Uterus (tissue), 4 donors: Measurements from ENCODE around the gene JUNB. TPM values are rescaled to one million over a fixed set of nuclear protein-coding genes. Genes with fewer than 3 reads are reported as not detected.
"Not testable (repeated sequence)": the region's sequence is repeated elsewhere in the genome, so short reads cannot be mapped to it uniquely, and the experiment has no call there.

Source experiments
- DNase-seq, 2 donors: peaks; one replicate each; pipeline ENCODE4 v3.0.0-alpha.2; 2019 to 2020
- H3K27ac ChIP-seq, 2 donors: fragments of 200-600 bp; sonication (generic); 1 replicate in 1 of 2; 2 replicates in 1 of 2; pipeline ENCODE4 v1.5.1; 2016 to 2018
- H3K27me3 ChIP-seq, 2 donors: fragments of 200-600 bp; sonication (generic); one replicate each; pipeline ENCODE4 v1.5.1; 2018 to 2019; ENCODE audit warnings: control low read depth in 1 of 2
- H3K36me3 ChIP-seq, 2 donors: fragments of 200-600 bp; sonication (generic); one replicate each; pipeline ENCODE4 v1.5.1; 2019; ENCODE audit warnings: control low read depth in 1 of 2
- H3K4me1 ChIP-seq, 2 donors: fragments of 200-600 bp; sonication (generic); one replicate each; pipeline ENCODE4 v1.5.1; 2018 to 2019; ENCODE audit warnings: control low read depth in 1 of 2
- H3K4me3 ChIP-seq, 2 donors: fragments of 200-600 bp; sonication (generic); 1 replicate in 1 of 2; 2 replicates in 1 of 2; pipeline ENCODE4 v1.5.1; 2018 to 2019; ENCODE audit warnings: mild to moderate bottlenecking in 1 of 2
- H3K9me3 ChIP-seq, 2 donors: fragments of 200-600 bp; sonication (generic); one replicate each; pipeline ENCODE4 v1.5.1; 2019; ENCODE audit warnings: control low read depth in 1 of 2
- CTCF ChIP-seq, 4 experiments: fragments of 200-600 bp in 2 of 4; fragments of 450-650 bp in 2 of 4; sonication (generic) in 2 of 4; IDR thresholded peaks; one replicate each; pipeline ENCODE4 v1.5.1; 2016 to 2019; ENCODE audit warnings: antibody characterized with exemption in 4 of 4, mild to moderate bottlenecking in 2 of 4, moderate library complexity in 1 of 4
- POLR2A ChIP-seq, 2 donors: fragments of 450-650 bp; IDR thresholded peaks; one replicate each; pipeline ENCODE4 v1.6.1; 2016; ENCODE audit warnings: antibody characterized with exemption in 2 of 2, mild to moderate bottlenecking in 1 of 2, moderate library complexity in 1 of 2
- intact Hi-C: fragments of 100-400 bp; cut with DNase I; formaldehyde crosslinking; loops from one replicate; pipeline ENCODE4 v1.15.1; 2023; ENCODE audit warnings: low total_unique reads
- total RNA-seq, 4 donors: library from RNA; depleted of rRNA in 3 of 4; stranded (reverse); fragments of >200 nt in 3 of 4; gene quantifications; one replicate each; pipeline versions ENCODE4 v1.1.0 to v1.2.4, GENCODE V29; 2014 to 2023
- donor health status: DM: yes; HTN: yes; CAD: no.

Gene JUNB
- total RNA-seq, 4 donors from 2014 or later: 47.4 to 417 (median 81.5) TPM

- intact Hi-C loops: no loop called here
- peak in 1 of 2 donors; percentile 42 for TF ChIP-seq POLR2A (IDR thresholded peaks at IDR 0.05)
- TF ChIP-seq CTCF (IDR thresholded peaks at IDR 0.05): peak in 1 of 4 experiments; percentile 13
- no peaks in the 10 kb centered on the region for H3K9me3 ChIP-seq
- peak; percentile 85 to 90 for DNase-seq
- H3K36me3 ChIP-seq: no peaks in the 10 kb centered on the region
- peak within 1 kb of the TSS; percentile 57 to 68 for H3K27ac ChIP-seq
- peaks cover 0 to 6% of the 10 kb centered on the region in 2 donors for H3K4me1 ChIP-seq
- H3K4me3 ChIP-seq: peak within 1 kb of the TSS; percentile 43 to 54
- H3K27me3 ChIP-seq: no peaks in the 10 kb centered on the region
These were observed 15.2 kb downstream of the JUNB start, which contains the start of gene RNASEH2A for GRCh38 chr19:12806242-12807081. TSS of gene RNASEH2A (plus strand) at chr19:12806584. CDS start at chr19:12806674, 90 bp downstream.

GRCh38 chr19:12815088-12815487 lies 23.8 kb downstream of the JUNB start:
- Histone ChIP-seq H3K4me3 (no peak overlapping the region), H3K9me3 (no peaks in the 10 kb centered on the region), H3K36me3 (no peaks in the 10 kb centered on the region), H3K27me3 (no peaks in the 10 kb centered on the region), H3K27ac (no peak overlapping the region), H3K4me1 (no peaks in the 10 kb centered on the region)
- DNase-seq: no peak
- intact Hi-C loops: no loop called here
- TF ChIP-seq POLR2A (IDR thresholded peaks at IDR 0.05): no peak
- TF ChIP-seq CTCF (IDR thresholded peaks at IDR 0.05): no peak

GRCh38 chr19:12817188-12817587 lies 25.9 kb downstream of the JUNB start:
- intact Hi-C loops, H3K27me3 ChIP-seq, H3K9me3 ChIP-seq, H3K4me1 ChIP-seq, H3K36me3 ChIP-seq, H3K4me3 ChIP-seq, H3K27ac ChIP-seq, DNase-seq: not testable (repeated sequence)

GRCh38 chr19:12817810-12818209 lies 26.5 kb downstream of the JUNB start:
- H3K27me3 ChIP-seq, H3K27ac ChIP-seq, H3K9me3 ChIP-seq, H3K4me1 ChIP-seq, H3K36me3 ChIP-seq, DNase-seq, H3K4me3 ChIP-seq, intact Hi-C loops: not testable (repeated sequence)

GRCh38 chr19:12821761-12822160 lies 30.5 kb downstream of the JUNB start:
- Histone ChIP-seq H3K27ac (no peak overlapping the region), H3K9me3 (no peaks in the 10 kb centered on the region), H3K4me1 (no peaks in the 10 kb centered on the region), H3K36me3 (no peaks in the 10 kb centered on the region), H3K27me3 (peaks cover 8 to 14% of the 10 kb centered on the region in 2 donors), H3K4me3 (no peak overlapping the region)
- no peak for DNase-seq
- TF ChIP-seq POLR2A (IDR thresholded peaks at IDR 0.05) (no peak), CTCF (IDR thresholded peaks at IDR 0.05) (no peak)
- intact Hi-C loops: no loop called here

- no peak for TF ChIP-seq CTCF (IDR thresholded peaks at IDR 0.05)
- TF ChIP-seq POLR2A (IDR thresholded peaks at IDR 0.05): no peak
- H3K27me3 ChIP-seq: peaks cover 8 to 33% of the 10 kb centered on the region in 2 donors
- no peak overlapping the region for H3K4me3 ChIP-seq
These were observed 34.2 kb downstream of the JUNB start for GRCh38 chr19:12825254-12826131.

More at GRCh38 chr19:12825254-12826131, 34.2 kb downstream of the JUNB start:
- intact Hi-C loops: no loop called here
- DNase-seq: no peak
- Histone ChIP-seq H3K36me3 (no peaks in the 10 kb centered on the region), H3K27ac (no peak overlapping the region), H3K9me3 (no peaks in the 10 kb centered on the region), H3K4me1 (no peaks in the 10 kb centered on the region)
